Gastrocnemius medialis (tissue), 4 donors: ENCODE measurements around the gene BCL2L12.

Source experiments
- POLR2A ChIP-seq, 2 donors: fragments of 450-650 bp; IDR thresholded peaks; one replicate each; pipeline ENCODE4 v1.6.1; 2017; ENCODE audit warnings: antibody characterized with exemption in 2 of 2, mild to moderate bottlenecking in 2 of 2, moderate library complexity in 2 of 2
- TF ChIP-seq, protein P1 (sequence below), 5 experiments: fragments of 450-650 bp in 3 of 5; fragments of 200-600 bp in 2 of 5; sonication (generic) in 2 of 5; IDR thresholded peaks in 4 of 5; conservative IDR thresholded peaks in 1 of 5; 1 replicate in 4 of 5; 2 replicates in 1 of 5; pipeline ENCODE4 v1.5.1; 2016 to 2019; ENCODE audit warnings: antibody characterized with exemption in 5 of 5, mild to moderate bottlenecking in 3 of 5, moderate library complexity in 3 of 5

DNA sequence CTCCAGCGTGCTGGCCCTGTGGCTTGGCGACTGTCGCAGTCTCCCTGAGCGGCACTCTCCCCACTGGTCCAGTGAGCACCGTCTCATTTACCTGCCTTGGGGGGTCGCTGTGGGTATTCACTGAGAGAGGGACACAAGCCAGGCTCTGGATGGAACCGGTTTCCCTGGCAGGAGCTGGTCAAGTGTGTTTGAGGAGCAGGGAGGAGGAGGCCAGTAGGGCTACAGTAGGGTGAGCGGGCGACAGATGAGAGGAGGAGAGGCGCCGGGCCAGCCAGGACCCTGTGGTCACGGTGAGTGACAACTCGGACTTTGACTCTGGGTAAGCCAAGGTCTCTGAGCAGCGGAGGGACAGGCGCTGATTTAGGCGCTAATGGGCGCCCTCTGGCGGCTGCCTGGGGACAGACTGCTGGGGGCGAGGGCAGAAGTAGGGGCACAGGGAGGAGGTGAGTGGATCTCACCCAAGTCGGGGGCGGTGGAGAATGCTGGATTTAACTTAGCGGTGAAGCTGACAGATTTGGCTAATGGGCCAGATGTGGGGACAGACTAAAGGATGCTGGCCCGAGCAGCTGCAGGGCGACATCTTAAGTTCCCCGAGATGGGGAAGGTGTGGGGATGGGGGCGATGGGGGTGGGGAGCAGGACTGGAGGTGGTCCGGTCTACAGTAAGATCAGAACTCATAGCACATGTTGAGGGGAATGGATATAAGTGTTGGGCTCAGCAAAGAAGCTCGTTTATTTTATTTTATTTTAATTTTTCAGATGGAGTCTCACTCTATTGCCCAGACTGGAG, 6.6 kb downstream of the BCL2L12 start:
- TF ChIP-seq, protein P1, sequence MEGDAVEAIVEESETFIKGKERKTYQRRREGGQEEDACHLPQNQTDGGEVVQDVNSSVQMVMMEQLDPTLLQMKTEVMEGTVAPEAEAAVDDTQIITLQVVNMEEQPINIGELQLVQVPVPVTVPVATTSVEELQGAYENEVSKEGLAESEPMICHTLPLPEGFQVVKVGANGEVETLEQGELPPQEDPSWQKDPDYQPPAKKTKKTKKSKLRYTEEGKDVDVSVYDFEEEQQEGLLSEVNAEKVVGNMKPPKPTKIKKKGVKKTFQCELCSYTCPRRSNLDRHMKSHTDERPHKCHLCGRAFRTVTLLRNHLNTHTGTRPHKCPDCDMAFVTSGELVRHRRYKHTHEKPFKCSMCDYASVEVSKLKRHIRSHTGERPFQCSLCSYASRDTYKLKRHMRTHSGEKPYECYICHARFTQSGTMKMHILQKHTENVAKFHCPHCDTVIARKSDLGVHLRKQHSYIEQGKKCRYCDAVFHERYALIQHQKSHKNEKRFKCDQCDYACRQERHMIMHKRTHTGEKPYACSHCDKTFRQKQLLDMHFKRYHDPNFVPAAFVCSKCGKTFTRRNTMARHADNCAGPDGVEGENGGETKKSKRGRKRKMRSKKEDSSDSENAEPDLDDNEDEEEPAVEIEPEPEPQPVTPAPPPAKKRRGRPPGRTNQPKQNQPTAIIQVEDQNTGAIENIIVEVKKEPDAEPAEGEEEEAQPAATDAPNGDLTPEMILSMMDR (IDR thresholded peaks at IDR 0.05 in 4 of 5, conservative IDR thresholded peaks at IDR 0.05 in 1 of 5), result peak; percentile 60 to 95 (median 89)
- TF ChIP-seq POLR2A (IDR thresholded peaks at IDR 0.05), result no peak
